SH-SY5Y (cell line): ENCODE data around the gene C11orf24.

Experiments
- GATA2 ChIP-seq: IDR thresholded peaks from 2 replicates; pipeline ENCODE4 v1.6.1; 2011; ENCODE audit warnings: mild to moderate bottlenecking, low read depth, low read length
- GATA3 ChIP-seq: IDR thresholded peaks from 2 replicates; pipeline ENCODE4 v1.6.1; 2011; ENCODE audit warnings: low read depth, mild to moderate bottlenecking, low read length, moderate library complexity

DNA sequence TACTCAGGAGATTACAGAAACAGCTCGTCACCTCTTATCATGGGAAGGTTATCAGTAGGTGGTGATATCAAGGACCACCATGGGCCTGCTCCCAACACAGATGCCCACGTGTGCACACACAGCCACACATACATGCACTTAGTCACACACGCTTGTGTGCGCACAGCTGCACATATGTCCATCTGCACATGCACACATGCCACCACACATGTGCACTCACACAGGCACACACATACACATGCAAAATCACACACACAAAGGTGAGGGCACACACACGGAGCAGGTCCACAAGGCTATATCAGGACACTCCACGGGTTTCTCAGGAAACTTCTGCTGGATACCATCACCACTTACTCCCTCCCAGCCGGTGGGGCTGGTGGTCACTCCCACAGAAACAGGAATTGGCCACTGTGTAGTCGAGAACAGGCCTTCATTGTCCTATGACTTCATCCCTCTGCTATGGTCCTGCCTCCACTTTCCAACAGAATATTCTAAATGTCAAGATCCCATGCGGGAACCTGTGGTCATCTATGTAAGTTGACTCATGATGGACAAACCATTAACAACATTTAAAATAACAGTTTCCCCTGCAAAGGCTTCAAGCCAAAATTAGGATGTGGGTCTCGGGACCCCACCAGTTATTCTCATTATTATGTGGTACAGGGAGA lies 2.2 kb downstream of the C11orf24 start:
- TF ChIP-seq GATA3, result no peak
- TF ChIP-seq GATA2, result no peak
